Fibroblast of villous mesenchyme (primary cell): ENCODE data around the gene LZTR1. TPM values are rescaled to one million over a fixed set of nuclear protein-coding genes. Genes with fewer than 3 reads are reported as not detected.
A peak's percentile ranks its signal among the peaks of the same experiment; 100 is the strongest.

Experiments used
- DNase-seq: peaks from one replicate; pipeline ENCODE4 v3.0.0-alpha.2; 2010; ENCODE audit warnings: low read depth
- H3K4me3 ChIP-seq: 2 replicates; pipeline ENCODE4 v1.5.1; 2011; ENCODE audit warnings: low read depth, mild to moderate bottlenecking, low read length
- total RNA-seq: library from RNA; depleted of rRNA; stranded (reverse); fragments of >200 nt; gene quantifications from 2 replicates; pipeline ENCODE4 v1.2.3, GENCODE V29; 2012
- TF ChIP-seq, protein P1 (sequence below): IDR thresholded peaks from 2 replicates; pipeline ENCODE4 v1.5.1; 2012; ENCODE audit warnings: low read depth, mild to moderate bottlenecking, low read length; ENCODE audit not compliant: insufficient read depth

Gene LZTR1
- total RNA-seq, 1 donor = 60.9 TPM

GRCh38 chr22:20957102-20957682 lies 24.9 kb upstream of the LZTR1 start:
- no peak for DNase-seq
- peak overlapping the region; percentile 76 for H3K4me3 ChIP-seq
- TF ChIP-seq, protein P1, sequence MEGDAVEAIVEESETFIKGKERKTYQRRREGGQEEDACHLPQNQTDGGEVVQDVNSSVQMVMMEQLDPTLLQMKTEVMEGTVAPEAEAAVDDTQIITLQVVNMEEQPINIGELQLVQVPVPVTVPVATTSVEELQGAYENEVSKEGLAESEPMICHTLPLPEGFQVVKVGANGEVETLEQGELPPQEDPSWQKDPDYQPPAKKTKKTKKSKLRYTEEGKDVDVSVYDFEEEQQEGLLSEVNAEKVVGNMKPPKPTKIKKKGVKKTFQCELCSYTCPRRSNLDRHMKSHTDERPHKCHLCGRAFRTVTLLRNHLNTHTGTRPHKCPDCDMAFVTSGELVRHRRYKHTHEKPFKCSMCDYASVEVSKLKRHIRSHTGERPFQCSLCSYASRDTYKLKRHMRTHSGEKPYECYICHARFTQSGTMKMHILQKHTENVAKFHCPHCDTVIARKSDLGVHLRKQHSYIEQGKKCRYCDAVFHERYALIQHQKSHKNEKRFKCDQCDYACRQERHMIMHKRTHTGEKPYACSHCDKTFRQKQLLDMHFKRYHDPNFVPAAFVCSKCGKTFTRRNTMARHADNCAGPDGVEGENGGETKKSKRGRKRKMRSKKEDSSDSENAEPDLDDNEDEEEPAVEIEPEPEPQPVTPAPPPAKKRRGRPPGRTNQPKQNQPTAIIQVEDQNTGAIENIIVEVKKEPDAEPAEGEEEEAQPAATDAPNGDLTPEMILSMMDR = no peak

DNA sequence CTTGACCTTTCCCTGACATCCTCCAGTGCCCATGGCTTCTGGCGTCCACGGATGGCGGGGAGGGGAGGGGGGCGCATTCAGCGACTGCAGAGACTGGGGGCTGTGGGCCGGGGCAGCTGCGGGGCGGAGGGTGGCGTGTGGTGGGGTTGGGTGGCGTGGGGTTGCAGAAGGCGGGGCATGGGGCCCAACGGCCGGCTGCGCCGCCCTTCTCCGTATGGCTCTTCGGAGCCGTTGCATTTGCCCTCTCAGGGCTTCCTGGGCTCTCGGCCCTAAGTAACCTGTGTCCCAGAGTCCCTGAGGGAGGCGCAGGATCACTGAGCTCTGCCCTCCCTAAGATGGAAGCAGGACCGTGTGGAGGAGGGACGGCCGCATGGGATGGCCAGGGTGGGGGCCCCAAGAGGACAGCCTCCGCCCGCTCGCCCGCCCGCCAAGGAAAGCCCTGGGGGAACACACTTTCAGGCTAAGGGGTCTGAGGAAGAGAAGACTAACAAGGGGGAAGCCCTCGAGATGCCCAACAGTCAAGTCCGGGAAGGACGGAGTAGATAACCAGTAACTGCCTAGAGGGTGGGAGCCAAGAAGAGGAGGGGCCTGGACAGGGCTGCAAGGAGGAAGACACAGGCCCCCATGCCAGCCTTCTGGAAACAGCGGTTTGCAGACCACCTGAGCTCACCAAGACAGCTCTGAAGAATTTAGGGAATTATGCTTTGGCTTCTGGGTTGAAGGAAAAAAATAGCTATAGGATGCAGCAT lies 24.2 kb upstream of the LZTR1 start:
- peak; percentile 35 for DNase-seq
- H3K4me3 ChIP-seq = peak overlapping the region; percentile 76
- TF ChIP-seq, protein P1 = no peak

DNA sequence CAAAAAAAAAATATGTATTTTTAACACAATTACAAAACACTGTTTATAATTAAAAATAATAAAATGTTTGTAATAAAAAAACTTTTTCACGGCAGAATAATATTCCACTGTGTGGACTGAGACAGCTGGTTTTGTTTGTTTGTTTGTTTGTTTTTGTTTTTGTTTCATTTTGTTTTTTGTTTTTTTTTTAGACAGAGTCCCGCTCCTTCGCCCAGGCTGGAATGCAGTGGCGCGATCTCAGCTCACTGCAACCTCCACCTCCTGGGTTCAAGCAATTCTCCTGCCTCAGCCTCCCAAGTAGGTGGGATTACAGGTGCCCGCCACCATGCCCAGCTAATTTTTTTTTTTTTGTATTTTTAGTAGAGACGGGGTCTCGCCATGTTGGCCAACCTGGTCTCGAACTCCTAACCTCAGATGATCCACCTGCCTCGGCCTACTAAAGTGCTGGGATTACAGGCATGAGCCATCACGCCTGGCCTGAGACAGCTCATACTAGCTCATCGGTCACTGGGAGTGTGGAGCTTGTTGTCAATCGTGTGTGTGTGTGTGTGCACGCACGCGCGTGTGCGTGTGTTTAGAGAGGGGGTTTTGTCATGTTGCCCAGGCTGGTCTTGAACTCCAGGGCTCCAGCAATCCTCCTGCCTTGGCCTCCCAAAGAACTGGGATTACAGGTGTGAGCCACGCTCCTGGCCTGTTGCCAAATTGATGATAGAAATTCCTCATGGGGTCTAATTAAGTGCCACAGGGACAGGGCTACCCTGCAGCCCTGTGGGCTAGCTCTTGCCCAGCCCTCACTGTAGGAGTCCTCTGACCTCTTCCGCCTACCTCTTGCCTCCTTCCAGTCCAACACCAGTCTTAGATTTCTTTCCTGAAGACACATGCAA lies 22.3 kb upstream of the LZTR1 start:
- TF ChIP-seq, protein P1 = no peak
- no peak overlapping the region for H3K4me3 ChIP-seq
- no peak for DNase-seq

- DNase-seq = no peak
Observed at GRCh38 chr22:20960609-20961008, 21.5 kb upstream of the LZTR1 start.

GRCh38 chr22:20962491-20962945 lies 19.6 kb upstream of the LZTR1 start:
- TF ChIP-seq, protein P1 = no peak
- H3K4me3 ChIP-seq = no peak overlapping the region
- no peak for DNase-seq

More at GRCh38 chr22:20960609-20961008, 21.5 kb upstream of the LZTR1 start:
- H3K4me3 ChIP-seq = no peak overlapping the region
- TF ChIP-seq, protein P1 = no peak

DNA sequence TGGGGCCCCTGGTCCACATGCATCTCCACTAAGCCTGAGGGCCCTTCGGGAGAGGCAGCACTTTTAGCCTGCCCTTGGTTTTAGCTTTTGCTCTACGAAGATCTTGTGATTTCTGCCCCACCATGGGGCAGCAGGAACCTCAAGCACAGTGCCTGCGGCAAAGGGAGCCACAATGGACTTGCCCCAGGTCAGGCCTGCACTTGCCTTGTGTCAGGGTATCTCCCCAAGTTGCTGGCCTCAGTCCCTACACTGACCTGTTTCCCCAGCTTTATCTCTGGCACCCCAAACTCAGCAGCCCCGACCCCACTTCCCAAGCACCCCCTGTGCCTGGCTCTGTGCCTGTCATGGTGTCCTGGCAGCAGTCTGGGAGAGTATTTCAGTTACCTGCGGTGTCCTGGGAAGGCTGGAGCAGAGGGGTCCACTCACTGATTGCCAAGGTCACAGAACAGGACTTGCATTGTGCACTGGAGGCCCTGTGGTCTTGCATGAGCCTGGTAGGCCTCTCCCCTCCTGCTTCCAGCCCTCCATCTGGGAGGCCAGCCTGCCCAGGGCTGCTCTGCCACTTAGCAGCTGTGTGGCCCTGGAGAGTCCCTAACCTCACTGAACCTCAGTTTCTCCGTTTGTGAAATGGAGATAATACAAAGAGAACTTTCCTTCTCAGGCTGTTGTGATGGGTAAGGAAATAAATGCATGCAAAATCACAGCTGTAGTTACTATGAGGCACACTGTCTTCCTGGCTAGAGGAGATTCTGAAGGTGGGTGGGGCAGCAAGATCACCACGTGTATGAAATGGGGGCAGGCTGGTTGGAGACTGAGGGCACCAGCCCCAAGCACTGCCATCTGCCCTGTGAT lies 18.7 kb upstream of the LZTR1 start:
- no peak for DNase-seq
- TF ChIP-seq, protein P1 = no peak
- no peak overlapping the region for H3K4me3 ChIP-seq
